ENCODE measurements around the gene CARNS1.

The CARNS1 gene

DNA sequence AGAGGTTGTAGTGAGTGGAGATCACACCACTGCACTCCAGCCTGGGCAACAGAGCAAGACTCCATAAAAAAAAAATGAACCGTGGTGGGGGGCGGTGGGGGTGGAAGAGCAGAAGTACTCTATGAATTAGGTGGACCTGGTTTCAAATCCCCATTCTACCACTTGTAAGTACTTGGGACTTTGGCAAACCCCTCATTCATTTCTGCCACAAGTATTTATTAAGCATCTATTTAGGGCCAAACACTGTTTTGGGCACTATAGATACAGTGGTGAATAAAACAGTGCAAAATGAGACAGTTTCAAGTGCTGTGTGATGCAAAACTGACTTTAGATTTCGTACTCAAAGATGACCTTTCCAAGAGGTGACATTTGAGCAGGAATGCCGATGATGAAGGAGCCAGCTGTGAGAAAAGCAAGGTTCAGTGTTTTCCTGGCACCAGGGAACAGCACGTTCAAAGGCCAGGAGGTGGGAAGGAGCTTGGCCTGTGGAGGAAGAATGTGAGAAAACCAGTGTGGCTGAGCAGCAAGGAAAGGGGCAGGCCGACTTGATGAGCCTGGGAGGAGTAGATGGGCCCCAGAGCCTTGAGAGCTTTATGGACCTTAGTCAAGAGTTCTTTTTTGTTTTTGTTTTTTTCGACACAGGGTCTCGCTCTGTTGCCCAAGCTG, 55.0 kb downstream of the CARNS1 start:
- H3K4me2 ChIP-seq (ENCODE audit: low read depth, low read length, poor library complexity, severe bottlenecking): no peak overlapping the region
- TF ChIP-seq EZH2phosphoT487 (conservative IDR thresholded peaks at IDR 0.05; ENCODE audit: low read length): no peak
- TF ChIP-seq, protein P1, sequence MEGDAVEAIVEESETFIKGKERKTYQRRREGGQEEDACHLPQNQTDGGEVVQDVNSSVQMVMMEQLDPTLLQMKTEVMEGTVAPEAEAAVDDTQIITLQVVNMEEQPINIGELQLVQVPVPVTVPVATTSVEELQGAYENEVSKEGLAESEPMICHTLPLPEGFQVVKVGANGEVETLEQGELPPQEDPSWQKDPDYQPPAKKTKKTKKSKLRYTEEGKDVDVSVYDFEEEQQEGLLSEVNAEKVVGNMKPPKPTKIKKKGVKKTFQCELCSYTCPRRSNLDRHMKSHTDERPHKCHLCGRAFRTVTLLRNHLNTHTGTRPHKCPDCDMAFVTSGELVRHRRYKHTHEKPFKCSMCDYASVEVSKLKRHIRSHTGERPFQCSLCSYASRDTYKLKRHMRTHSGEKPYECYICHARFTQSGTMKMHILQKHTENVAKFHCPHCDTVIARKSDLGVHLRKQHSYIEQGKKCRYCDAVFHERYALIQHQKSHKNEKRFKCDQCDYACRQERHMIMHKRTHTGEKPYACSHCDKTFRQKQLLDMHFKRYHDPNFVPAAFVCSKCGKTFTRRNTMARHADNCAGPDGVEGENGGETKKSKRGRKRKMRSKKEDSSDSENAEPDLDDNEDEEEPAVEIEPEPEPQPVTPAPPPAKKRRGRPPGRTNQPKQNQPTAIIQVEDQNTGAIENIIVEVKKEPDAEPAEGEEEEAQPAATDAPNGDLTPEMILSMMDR (IDR thresholded peaks at IDR 0.05; ENCODE audit: insufficient read depth, low read length, poor library complexity, severe bottlenecking): no peak

GRCh38 chr11:67472882-67473281, 57.4 kb downstream of the CARNS1 start:
- Histone ChIP-seq H3K9ac (ENCODE audit: low read length) (no peak overlapping the region), H3F3A (ENCODE audit: insufficient read depth) (peaks cover 1% of the 10 kb centered on the region; the same call in 1 of the 2 replicates), H3K4me2 (ENCODE audit: low read depth, low read length, poor library complexity, severe bottlenecking) (no peak overlapping the region), H2AFZ (ENCODE audit: low read depth, low read length, severe bottlenecking) (no peak overlapping the region), H3K9me3 (ENCODE audit: insufficient read depth, low read length) (no peaks in the 10 kb centered on the region), H3K27ac (ENCODE audit: low read depth, low read length) (no peak overlapping the region), H3K27me3 (ENCODE audit: low read length) (no peaks in the 10 kb centered on the region), H3K4me3 (ENCODE audit: insufficient read depth, low read length, poor library complexity, severe bottlenecking) (no peak overlapping the region), H3K36me3 (ENCODE audit: low read length) (no peaks in the 10 kb centered on the region), H3K9me2 (replicated peaks; ENCODE audit: insufficient read depth, low read length) (no peaks in the 10 kb centered on the region), H4K20me1 (ENCODE audit: low read depth, low read length) (no peaks in the 10 kb centered on the region), H3K79me2 (ENCODE audit: insufficient read depth, low read length) (peaks cover 6% of the 10 kb centered on the region)
- TF ChIP-seq EZH2phosphoT487 (conservative IDR thresholded peaks at IDR 0.05; ENCODE audit: low read length): no peak

More for the DNA sequence above, 55.0 kb downstream of the CARNS1 start:
- Histone ChIP-seq H3K36me3 (ENCODE audit: low read length) (no peaks in the 10 kb centered on the region), H3K79me2 (ENCODE audit: insufficient read depth, low read length) (peaks cover 14% of the 10 kb centered on the region), H3K9me3 (ENCODE audit: insufficient read depth, low read length) (no peaks in the 10 kb centered on the region), H3K4me3 (ENCODE audit: insufficient read depth, low read length, poor library complexity, severe bottlenecking) (no peak overlapping the region), H2AFZ (ENCODE audit: low read depth, low read length, severe bottlenecking) (no peak overlapping the region), H3K9ac (ENCODE audit: low read length) (no peak overlapping the region), H3K27ac (ENCODE audit: low read depth, low read length) (no peak overlapping the region), H3K9me2 (replicated peaks; ENCODE audit: insufficient read depth, low read length) (no peaks in the 10 kb centered on the region), H4K20me1 (ENCODE audit: low read depth, low read length) (no peaks in the 10 kb centered on the region), H3F3A (ENCODE audit: insufficient read depth) (peaks cover 25% of the 10 kb centered on the region), H3K27me3 (ENCODE audit: low read length) (no peaks in the 10 kb centered on the region)

Measured in SU-DHL-6 (cell line).